Mesendoderm (in vitro differentiated cells): ENCODE measurements around the gene MFSD6.

Source experiments
- DNase-seq: peaks from one replicate; pipeline ENCODE4 v3.0.0; 2013
- H2AK5ac ChIP-seq: 2 replicates; pipeline ENCODE4 v1.6.1; 2013; ENCODE audit warnings: low read length, inconsistent platforms
- H2BK120ac ChIP-seq: 2 replicates; pipeline ENCODE4 v1.6.1; 2013; ENCODE audit warnings: low read depth, mild to moderate bottlenecking, low read length, moderate library complexity, mixed read lengths
- H2BK15ac ChIP-seq: replicated peaks from 2 replicates; pipeline ENCODE4 v1.6.1; 2013; ENCODE audit warnings: low read depth, mild to moderate bottlenecking, moderate library complexity
- H2BK5ac ChIP-seq: 2 replicates; pipeline ENCODE4 v1.6.1; 2013; ENCODE audit warnings: low read length, inconsistent platforms
- H3K18ac ChIP-seq: 2 replicates; pipeline ENCODE4 v1.6.1; 2013; ENCODE audit warnings: mild to moderate bottlenecking, low read length, mixed read lengths
- H3K23ac ChIP-seq: one replicate; pipeline ENCODE4 v1.6.1; 2013; ENCODE audit warnings: low read length
- H3K27ac ChIP-seq: 2 replicates; pipeline ENCODE4 v1.5.1; 2013; ENCODE audit warnings: low read depth, mild to moderate bottlenecking, inconsistent platforms, low read length, moderate library complexity
- H3K27me3 ChIP-seq: 2 replicates; pipeline ENCODE4 v1.6.1; 2013; ENCODE audit warnings: low read length, control low read depth, mild to moderate bottlenecking, inconsistent platforms; ENCODE audit not compliant: insufficient read depth, poor library complexity
- H3K36me3 ChIP-seq: 2 replicates; pipeline ENCODE4 v1.6.1; 2013; ENCODE audit warnings: low read length, inconsistent platforms; ENCODE audit not compliant: control insufficient read depth, insufficient read depth
- H3K4ac ChIP-seq: one replicate; pipeline ENCODE4 v1.6.1; 2013; ENCODE audit warnings: low read depth, mild to moderate bottlenecking, low read length, moderate library complexity
- H3K4me1 ChIP-seq: 2 replicates; pipeline ENCODE4 v1.6.1; 2013; ENCODE audit warnings: low read depth, low read length, inconsistent platforms; ENCODE audit not compliant: control insufficient read depth
- H3K4me2 ChIP-seq: 2 replicates; pipeline ENCODE4 v1.6.1; 2013; ENCODE audit warnings: low read length
- H3K4me3 ChIP-seq: 2 replicates; pipeline ENCODE4 v1.5.1; 2013; ENCODE audit warnings: mild to moderate bottlenecking, low read length
- H3K56ac ChIP-seq: one replicate; pipeline ENCODE4 v1.6.1; 2013; ENCODE audit warnings: low read length
- H3K79me1 ChIP-seq: 2 replicates; pipeline ENCODE4 v1.6.1; 2013; ENCODE audit warnings: low read length, inconsistent platforms
- H3K79me2 ChIP-seq: 2 replicates; pipeline ENCODE4 v1.6.1; 2013; ENCODE audit warnings: mild to moderate bottlenecking, low read length; ENCODE audit not compliant: control insufficient read depth, insufficient read depth
- H3K9ac ChIP-seq: 2 replicates; pipeline ENCODE4 v1.6.1; 2013; ENCODE audit warnings: low read length, inconsistent platforms
- H4K5ac ChIP-seq: one replicate; pipeline ENCODE4 v1.6.1; 2013; ENCODE audit warnings: low read length
- H4K8ac ChIP-seq: one replicate; pipeline ENCODE4 v1.6.1; 2013; ENCODE audit warnings: low read depth, mild to moderate bottlenecking, control low read depth, low read length, moderate library complexity
- WGBS: extraction: QIAGEN DNeasy Blood & Tissue Kit; methylation state at CpG from one replicate; pipeline ENCODE4 v1.1.7; 2013; ENCODE audit warnings: low lambda C conversion rate, missing lambda C conversion rate; ENCODE audit not compliant: insufficient coverage; ENCODE audit errors: extremely low coverage; 5-methylcytosine and 5-hydroxymethylcytosine counted together

Gene MFSD6

GRCh38 chr2:190407246-190407661 is 901 bp upstream of the MFSD6 start:
- peaks cover 5% of the 10 kb centered on the region for H3K4me1 ChIP-seq
- no peak overlapping the region for H3K23ac ChIP-seq
- H2BK120ac ChIP-seq, result no peak overlapping the region
- H3K56ac ChIP-seq, result peak overlapping the region; percentile 58
- DNase-seq, result peak; percentile 75
- peak overlapping the region; percentile 87 for H3K4me2 ChIP-seq
- H3K4ac ChIP-seq, result no peak overlapping the region
- H3K27me3 ChIP-seq, result peaks cover 5% of the 10 kb centered on the region
- H4K5ac ChIP-seq, result no peak overlapping the region
- no peaks in the 10 kb centered on the region for H3K79me2 ChIP-seq
- no peak overlapping the region for H3K27ac ChIP-seq
- H3K18ac ChIP-seq, result no peak overlapping the region
- no peak overlapping the region for H4K8ac ChIP-seq
- H2BK5ac ChIP-seq, result no peak overlapping the region
- H3K4me3 ChIP-seq, result no peak overlapping the region
- H3K79me1 ChIP-seq, result no peaks in the 10 kb centered on the region
- no peaks in the 10 kb centered on the region for H3K36me3 ChIP-seq
- H2AK5ac ChIP-seq, result no peak overlapping the region
- H2BK15ac ChIP-seq, result no peak overlapping the region
- H3K9ac ChIP-seq, result peak overlapping the region; percentile 22
- no CpG with 5 or more reads among the region's 11 CpGs for WGBS

DNA sequence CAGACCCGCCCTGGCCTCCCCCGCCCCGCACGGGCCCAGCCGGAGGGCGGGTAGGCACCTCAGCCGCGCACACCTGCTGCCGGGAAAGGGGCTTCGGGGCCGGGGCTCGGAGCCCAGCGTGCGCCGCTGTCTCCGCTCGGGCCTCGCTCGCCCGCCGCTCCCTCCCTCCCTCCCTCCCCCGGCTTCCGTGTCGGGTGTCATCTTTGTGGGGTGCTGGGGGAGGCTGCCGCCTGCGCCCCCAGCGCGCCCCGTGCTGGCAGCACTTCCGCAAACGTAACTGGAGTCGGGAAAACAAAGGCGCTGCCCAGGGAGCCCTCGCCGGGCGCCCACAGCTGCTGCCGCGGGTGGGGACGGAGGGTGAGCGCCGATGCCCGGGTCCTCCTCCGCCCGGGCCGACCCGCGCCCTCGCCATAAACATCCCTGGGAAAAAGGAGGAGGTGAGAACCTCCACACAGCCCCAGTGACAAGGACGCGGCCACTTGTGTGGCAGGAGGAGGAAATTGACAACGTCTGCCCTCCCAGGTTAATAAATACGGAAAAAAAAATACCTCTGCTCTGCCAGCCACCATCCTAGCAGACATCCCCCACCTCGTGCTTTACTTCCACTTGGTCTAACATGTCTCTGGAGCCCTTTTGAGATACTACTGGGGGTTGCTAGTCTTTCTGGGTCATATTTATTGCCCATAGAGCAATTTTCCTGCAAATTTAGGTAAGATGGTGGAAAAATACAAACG is 550 bp downstream of the MFSD6 start:
- Histone ChIP-seq H3K27ac (no peak overlapping the region), H3K56ac (peak overlapping the region; percentile 58), H3K4me2 (peak overlapping the region; percentile 87)

DNA sequence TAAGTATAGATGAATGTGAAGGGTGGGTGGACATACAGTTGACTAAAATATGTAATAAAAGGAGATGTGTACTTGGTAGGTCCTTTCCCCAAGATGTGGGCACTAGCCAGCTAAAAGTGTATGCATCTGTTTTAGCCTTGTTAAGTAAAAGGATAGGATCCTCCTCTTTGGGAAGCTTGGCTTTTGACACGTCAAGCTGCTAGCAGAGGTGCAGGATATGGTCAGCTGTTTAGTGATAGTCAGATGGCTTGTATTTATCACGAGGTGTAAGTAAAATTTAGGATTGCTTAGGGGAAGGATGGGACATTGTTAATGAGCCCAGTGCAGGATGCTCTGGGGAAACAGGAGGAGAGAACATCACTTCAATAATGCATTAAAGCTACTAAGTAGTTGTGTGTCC is 1.5 kb downstream of the MFSD6 start:
- Histone ChIP-seq H3K4me1 (peaks cover 2% of the 10 kb centered on the region), H3K9ac (no peak overlapping the region), H3K27me3 (peaks cover 5% of the 10 kb centered on the region), H3K23ac (no peak overlapping the region), H2BK15ac (no peak overlapping the region), H3K56ac (no peak overlapping the region), H3K79me1 (no peaks in the 10 kb centered on the region), H2BK5ac (no peak overlapping the region), H3K36me3 (no peaks in the 10 kb centered on the region), H3K4ac (no peak overlapping the region), H3K27ac (no peak overlapping the region), H3K79me2 (no peaks in the 10 kb centered on the region), H3K4me3 (no peak overlapping the region), H3K18ac (no peak overlapping the region), H4K5ac (no peak overlapping the region), H2BK120ac (no peak overlapping the region), H4K8ac (no peak overlapping the region), H2AK5ac (no peak overlapping the region), H3K4me2 (no peak overlapping the region)
- WGBS, result no CpG with 5 or more reads among the region's 2 CpGs
- DNase-seq, result no peak

More for the DNA sequence above, 550 bp downstream of the MFSD6 start:
- DNase-seq, result peak; percentile 15
- H3K4ac ChIP-seq, result no peak overlapping the region
- H3K9ac ChIP-seq, result peak overlapping the region; percentile 45
- peak overlapping the region; percentile 50 for H3K4me3 ChIP-seq
- no peaks in the 10 kb centered on the region for H3K36me3 ChIP-seq
- WGBS, result no CpG with 5 or more reads among the region's 54 CpGs
- no peak overlapping the region for H2AK5ac ChIP-seq
- no peak overlapping the region for H2BK120ac ChIP-seq
- H2BK15ac ChIP-seq, result no peak overlapping the region
- H4K8ac ChIP-seq, result no peak overlapping the region
- no peaks in the 10 kb centered on the region for H3K79me1 ChIP-seq
- peak overlapping the region; percentile 7 for H3K18ac ChIP-seq
- H3K4me1 ChIP-seq, result peaks cover 5% of the 10 kb centered on the region
- H2BK5ac ChIP-seq, result no peak overlapping the region
- H3K79me2 ChIP-seq, result no peaks in the 10 kb centered on the region
- H3K23ac ChIP-seq, result no peak overlapping the region
- no peak overlapping the region for H4K5ac ChIP-seq
- peaks cover 5% of the 10 kb centered on the region for H3K27me3 ChIP-seq

GRCh38 chr2:190410166-190410565 is 2.0 kb downstream of the MFSD6 start:
- Histone ChIP-seq H3K4me1 (peaks cover 2% of the 10 kb centered on the region), H3K56ac (no peak overlapping the region), H4K5ac (no peak overlapping the region), H3K9ac (no peak overlapping the region), H4K8ac (no peak overlapping the region), H2BK15ac (no peak overlapping the region), H3K23ac (no peak overlapping the region), H3K27ac (no peak overlapping the region), H3K18ac (no peak overlapping the region), H3K36me3 (no peaks in the 10 kb centered on the region), H2BK5ac (no peak overlapping the region), H3K79me1 (no peaks in the 10 kb centered on the region), H3K4ac (no peak overlapping the region), H2BK120ac (no peak overlapping the region), H3K4me2 (no peak overlapping the region), H2AK5ac (no peak overlapping the region), H3K79me2 (no peaks in the 10 kb centered on the region), H3K27me3 (peaks cover 5% of the 10 kb centered on the region), H3K4me3 (no peak overlapping the region)
- no CpG with 5 or more reads among the region's 3 CpGs for WGBS
- DNase-seq, result no peak

- Histone ChIP-seq H3K4me2 (no peak overlapping the region), H2AK5ac (no peak overlapping the region)
These were observed 4.8 kb downstream of the MFSD6 start for GRCh38 chr2:190412966-190413365.

DNA sequence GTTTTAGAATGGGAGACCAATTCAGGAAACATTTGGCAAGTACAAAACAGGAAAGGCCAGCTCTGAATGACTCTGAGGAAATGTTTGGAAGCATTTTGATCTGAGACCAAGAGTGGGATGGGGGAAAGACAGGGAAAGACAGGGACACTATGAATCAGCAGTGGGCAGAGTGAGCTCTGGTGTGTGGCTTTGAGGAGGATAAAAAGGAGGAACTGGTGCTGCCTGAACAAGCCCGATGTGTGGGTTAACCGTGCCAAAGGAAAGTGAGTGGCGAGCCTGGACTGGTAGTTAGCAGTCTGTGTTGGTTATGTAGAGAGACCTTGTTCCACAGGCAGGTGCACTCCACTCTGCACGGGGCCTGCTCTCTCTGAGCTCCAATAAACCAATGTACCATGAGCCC is 5.3 kb downstream of the MFSD6 start:
- Histone ChIP-seq H3K56ac (no peak overlapping the region), H3K4me2 (no peak overlapping the region), H4K8ac (no peak overlapping the region), H2BK5ac (no peak overlapping the region), H3K36me3 (no peaks in the 10 kb centered on the region), H3K79me1 (no peaks in the 10 kb centered on the region), H2AK5ac (no peak overlapping the region), H3K79me2 (no peaks in the 10 kb centered on the region), H4K5ac (no peak overlapping the region), H3K4ac (no peak overlapping the region), H2BK120ac (no peak overlapping the region), H3K4me3 (no peak overlapping the region), H3K4me1 (peaks cover 2% of the 10 kb centered on the region), H3K9ac (no peak overlapping the region), H3K23ac (no peak overlapping the region), H3K27ac (no peak overlapping the region), H3K27me3 (peaks cover 5% of the 10 kb centered on the region), H2BK15ac (no peak overlapping the region), H3K18ac (no peak overlapping the region)
- DNase-seq, result no peak
- WGBS, result no CpG with 5 or more reads among the region's 4 CpGs

More at GRCh38 chr2:190412966-190413365, 4.8 kb downstream of the MFSD6 start:
- Histone ChIP-seq H3K23ac (no peak overlapping the region), H2BK5ac (no peak overlapping the region), H3K36me3 (no peaks in the 10 kb centered on the region), H3K79me2 (no peaks in the 10 kb centered on the region), H3K27ac (no peak overlapping the region), H2BK15ac (no peak overlapping the region), H3K27me3 (peaks cover 5% of the 10 kb centered on the region), H3K56ac (no peak overlapping the region), H3K9ac (no peak overlapping the region), H4K5ac (no peak overlapping the region), H4K8ac (no peak overlapping the region), H3K18ac (no peak overlapping the region), H3K4me1 (peaks cover 2% of the 10 kb centered on the region), H3K79me1 (no peaks in the 10 kb centered on the region), H2BK120ac (no peak overlapping the region), H3K4ac (no peak overlapping the region), H3K4me3 (no peak overlapping the region)
- no CpG with 5 or more reads among the region's 3 CpGs for WGBS
- DNase-seq, result no peak
